ENCODE results near the gene TRMT5. TPM values are rescaled to one million over a fixed set of nuclear protein-coding genes. Genes with fewer than 3 reads are reported as not detected.

The TRMT5 gene
- total RNA-seq, 1 donor from 2014 or later, result 15.0 TPM

- Mint-ChIP-seq H3K4me3 (no peak overlapping the region), H3K4me1 (peaks cover 15% of the 10 kb centered on the region), H3K9me3 (no peaks in the 10 kb centered on the region), H3K36me3 (peaks cover 7% of the 10 kb centered on the region), H3K27me3 (ENCODE audit: low read depth) (no peaks in the 10 kb centered on the region), H3K27ac (no peak overlapping the region)
- DNase-seq (ENCODE audit: low spot score in 2 of 2, unreplicated experiment in 2 of 2), result no peak
- TF ChIP-seq, protein P1, sequence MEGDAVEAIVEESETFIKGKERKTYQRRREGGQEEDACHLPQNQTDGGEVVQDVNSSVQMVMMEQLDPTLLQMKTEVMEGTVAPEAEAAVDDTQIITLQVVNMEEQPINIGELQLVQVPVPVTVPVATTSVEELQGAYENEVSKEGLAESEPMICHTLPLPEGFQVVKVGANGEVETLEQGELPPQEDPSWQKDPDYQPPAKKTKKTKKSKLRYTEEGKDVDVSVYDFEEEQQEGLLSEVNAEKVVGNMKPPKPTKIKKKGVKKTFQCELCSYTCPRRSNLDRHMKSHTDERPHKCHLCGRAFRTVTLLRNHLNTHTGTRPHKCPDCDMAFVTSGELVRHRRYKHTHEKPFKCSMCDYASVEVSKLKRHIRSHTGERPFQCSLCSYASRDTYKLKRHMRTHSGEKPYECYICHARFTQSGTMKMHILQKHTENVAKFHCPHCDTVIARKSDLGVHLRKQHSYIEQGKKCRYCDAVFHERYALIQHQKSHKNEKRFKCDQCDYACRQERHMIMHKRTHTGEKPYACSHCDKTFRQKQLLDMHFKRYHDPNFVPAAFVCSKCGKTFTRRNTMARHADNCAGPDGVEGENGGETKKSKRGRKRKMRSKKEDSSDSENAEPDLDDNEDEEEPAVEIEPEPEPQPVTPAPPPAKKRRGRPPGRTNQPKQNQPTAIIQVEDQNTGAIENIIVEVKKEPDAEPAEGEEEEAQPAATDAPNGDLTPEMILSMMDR (IDR thresholded peaks at IDR 0.05; ENCODE audit: unreplicated experiment), result no peak
Measured at GRCh38 chr14:60922050-60922449, 58.8 kb downstream of the TRMT5 start.

Other genes with a start within 250 kb of the TRMT5 start
- gene MNAT1, start 246.3 kb downstream of the TRMT5 start, total RNA-seq, result 40.4 to 44.1 TPM (median 41.5 TPM) in 3 replicates
- 13.6 to 17.1 TPM (median 16.9 TPM) in 3 replicates for gene SLC38A6, start 166 bp upstream of the TRMT5 start, total RNA-seq